DMS 273 (cell line): ENCODE measurements around the gene CCL14.
"Not testable (repeated sequence)": the region's sequence is repeated elsewhere in the genome, so short reads cannot be mapped to it uniquely, and the experiment has no call there.

ENCODE experiments used
- DNase-seq: peaks from one replicate; lab custom pipeline; 2025; ENCODE audit not compliant: unreplicated experiment; lab: John Stamatoyannopoulos, UW

CCL14 gene

GRCh38 chr17:35943537-35943936 lies 43.0 kb downstream of the CCL14 start, which contains the start of gene LYZL6:
TSS of gene LYZL6 (minus strand) at chr17:35943713. CDS start at chr17:35939356, 4,357 bp downstream.
- DNase-seq = no peak

- peak; percentile 21 for DNase-seq
Observed at GRCh38 chr17:35942588-35943186, 43.8 kb downstream of the CCL14 start.

- DNase-seq = not testable (repeated sequence)
Observed at GRCh38 chr17:35938492-35938891, 48.0 kb downstream of the CCL14 start.

- peak; percentile 11 for DNase-seq
Observed at GRCh38 chr17:35936063-35936462, 50.5 kb downstream of the CCL14 start.

GRCh38 chr17:35934760-35935159 lies 51.8 kb downstream of the CCL14 start:
- no peak for DNase-seq
